Smooth muscle cell (in vitro differentiated cells): Measurements from ENCODE around the gene COPA. TPM values are rescaled to one million over a fixed set of nuclear protein-coding genes. Genes with fewer than 3 reads are reported as not detected.

Experiments used
- DNase-seq: peaks from one replicate; lab custom pipeline; 2025; ENCODE audit not compliant: unreplicated experiment; lab: John Stamatoyannopoulos, UW
- H2AFZ ChIP-seq: fragments of 200-600 bp; sonication (generic); 2 replicates; pipeline ENCODE4 v1.6.0; 2016; ENCODE audit warnings: antibody characterized with exemption, low read depth, mild to moderate bottlenecking
- H3F3A ChIP-seq: fragments of 200-600 bp; sonication (generic); 2 replicates; pipeline ENCODE4 v1.6.0; 2017; ENCODE audit warnings: antibody characterized with exemption, low read depth
- H3K27ac ChIP-seq: fragments of 200-600 bp; sonication (generic); 2 replicates; pipeline ENCODE4 v1.5.1; 2016; ENCODE audit warnings: low read depth, mild to moderate bottlenecking
- H3K27me3 ChIP-seq: fragments of 200-600 bp; sonication (generic); 2 replicates; pipeline ENCODE4 v1.6.1; 2016; ENCODE audit warnings: low read depth, mild to moderate bottlenecking
- H3K36me3 ChIP-seq: fragments of 200-600 bp; sonication (generic); 2 replicates; pipeline ENCODE4 v1.5.1; 2016; ENCODE audit warnings: low read depth
- H3K4me1 ChIP-seq: fragments of 200-600 bp; sonication (generic); 2 replicates; pipeline ENCODE4 v1.5.1; 2016; ENCODE audit warnings: low read depth
- H3K4me2 ChIP-seq: fragments of 200-600 bp; sonication (generic); 2 replicates; pipeline ENCODE4 v1.6.0; 2016; ENCODE audit warnings: mild to moderate bottlenecking
- H3K4me3 ChIP-seq: fragments of 200-600 bp; sonication (generic); 2 replicates; pipeline ENCODE4 v1.5.1; 2016; ENCODE audit warnings: mild to moderate bottlenecking
- H3K79me2 ChIP-seq: fragments of 200-600 bp; sonication (generic); 2 replicates; pipeline ENCODE4 v1.6.0; 2016; ENCODE audit warnings: low read depth, mild to moderate bottlenecking
- H3K9ac ChIP-seq: fragments of 200-600 bp; sonication (generic); 2 replicates; pipeline ENCODE4 v1.6.0; 2016; ENCODE audit warnings: low read depth
- H3K9me3 ChIP-seq: fragments of 200-600 bp; sonication (generic); replicated peaks from 2 replicates; pipeline ENCODE4 v1.5.1; 2016; ENCODE audit warnings: low read depth
- H4K20me1 ChIP-seq: fragments of 200-600 bp; sonication (generic); 2 replicates; pipeline ENCODE4 v1.6.0; 2016; ENCODE audit warnings: low read depth
- WGBS: methylation state at CpG from one replicate; pipeline ENCODE4 v1.1.7; 2016; ENCODE audit warnings: low lambda C conversion rate; 5-methylcytosine and 5-hydroxymethylcytosine counted together
- polyA plus RNA-seq: library from polyadenylated mRNA; unstranded; fragments of >200 nt; fragmentation: Nextera tagmentation; extraction: Ambion mirVana; gene quantifications from 2 replicates; pipeline ENCODE4 v1.2.1, GENCODE V29; 2016
- total RNA-seq: library from RNA; depleted of rRNA; stranded (reverse); fragments of >200 nt; gene quantifications from 2 replicates; pipeline ENCODE4 v1.2.3, GENCODE V29; 2014
- TF ChIP-seq, protein P1 (sequence below): fragments of 200-600 bp; sonication (generic); IDR thresholded peaks from 2 replicates; pipeline ENCODE4 v1.5.1; 2017; ENCODE audit warnings: borderline replicate concordance, mild to moderate bottlenecking, antibody characterized with exemption; ENCODE audit not compliant: insufficient read depth, poor library complexity, severe bottlenecking

COPA gene
- total and polyA plus RNA-seq, 2 experiments from 2014 or later: 171 to 196 TPM

DNA sequence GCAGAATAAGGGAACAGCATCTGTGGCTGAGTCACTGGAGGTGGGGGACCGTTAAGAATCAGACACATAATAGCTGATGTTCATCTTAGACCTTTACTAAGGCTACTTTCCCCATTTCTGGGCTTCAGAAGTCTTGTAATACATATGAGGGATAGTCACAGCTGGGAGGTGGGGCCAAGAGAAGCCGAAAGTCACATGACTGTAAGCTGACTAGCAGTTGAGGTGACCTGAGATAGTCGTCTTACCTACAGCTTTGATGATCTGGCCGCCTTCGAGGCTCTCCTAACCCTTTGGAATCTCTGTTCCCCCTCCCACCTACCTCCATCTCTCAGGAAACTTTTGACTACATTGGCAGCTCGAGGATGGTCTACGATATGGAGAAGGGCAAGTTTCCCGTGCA, 9.5 kb upstream of the COPA start:
- H3K36me3 ChIP-seq: peaks cover 5% of the 10 kb centered on the region
- WGBS: 96% methylated on average over 8 of the region's 8 CpGs

DNA sequence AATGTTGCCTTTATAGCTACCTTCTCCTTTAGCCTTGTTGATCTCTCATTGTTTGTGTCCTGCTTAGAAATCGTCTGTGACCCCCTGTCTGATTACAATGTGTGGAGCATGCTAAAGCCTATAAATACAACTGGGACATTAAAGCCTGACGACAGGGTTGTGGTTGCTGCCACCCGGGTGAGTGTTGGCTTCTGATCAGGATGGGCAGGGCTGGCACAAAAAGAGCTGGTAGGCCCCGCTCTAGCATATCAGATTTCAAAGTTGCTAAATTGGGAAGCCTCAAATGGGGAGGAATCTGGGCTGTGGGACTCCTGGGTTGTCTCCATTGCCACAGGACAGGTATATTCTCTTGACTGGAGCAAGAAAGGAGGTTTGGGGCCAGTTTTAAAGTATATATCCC, 8.6 kb upstream of the COPA start:
- Histone ChIP-seq H3F3A (no peaks in the 10 kb centered on the region), H3K9me3 (no peaks in the 10 kb centered on the region), H3K9ac (no peak overlapping the region), H4K20me1 (no peaks in the 10 kb centered on the region), H3K27ac (no peak overlapping the region), H3K4me2 (no peak overlapping the region), H3K79me2 (no peaks in the 10 kb centered on the region), H3K4me1 (no peaks in the 10 kb centered on the region), H2AFZ (no peak overlapping the region), H3K27me3 (no peaks in the 10 kb centered on the region), H3K4me3 (no peak overlapping the region), H3K36me3 (peaks cover 5% of the 10 kb centered on the region)
- TF ChIP-seq, protein P1, sequence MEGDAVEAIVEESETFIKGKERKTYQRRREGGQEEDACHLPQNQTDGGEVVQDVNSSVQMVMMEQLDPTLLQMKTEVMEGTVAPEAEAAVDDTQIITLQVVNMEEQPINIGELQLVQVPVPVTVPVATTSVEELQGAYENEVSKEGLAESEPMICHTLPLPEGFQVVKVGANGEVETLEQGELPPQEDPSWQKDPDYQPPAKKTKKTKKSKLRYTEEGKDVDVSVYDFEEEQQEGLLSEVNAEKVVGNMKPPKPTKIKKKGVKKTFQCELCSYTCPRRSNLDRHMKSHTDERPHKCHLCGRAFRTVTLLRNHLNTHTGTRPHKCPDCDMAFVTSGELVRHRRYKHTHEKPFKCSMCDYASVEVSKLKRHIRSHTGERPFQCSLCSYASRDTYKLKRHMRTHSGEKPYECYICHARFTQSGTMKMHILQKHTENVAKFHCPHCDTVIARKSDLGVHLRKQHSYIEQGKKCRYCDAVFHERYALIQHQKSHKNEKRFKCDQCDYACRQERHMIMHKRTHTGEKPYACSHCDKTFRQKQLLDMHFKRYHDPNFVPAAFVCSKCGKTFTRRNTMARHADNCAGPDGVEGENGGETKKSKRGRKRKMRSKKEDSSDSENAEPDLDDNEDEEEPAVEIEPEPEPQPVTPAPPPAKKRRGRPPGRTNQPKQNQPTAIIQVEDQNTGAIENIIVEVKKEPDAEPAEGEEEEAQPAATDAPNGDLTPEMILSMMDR: no peak
- DNase-seq: no peak
- 93% methylated on average over 4 of the region's 4 CpGs for WGBS

More for the DNA sequence above, 9.5 kb upstream of the COPA start:
- Histone ChIP-seq H3K79me2 (no peaks in the 10 kb centered on the region), H3K4me3 (no peak overlapping the region), H4K20me1 (no peaks in the 10 kb centered on the region), H3K4me2 (no peak overlapping the region), H3K9ac (no peak overlapping the region), H3F3A (no peaks in the 10 kb centered on the region), H3K27ac (no peak overlapping the region), H3K9me3 (no peaks in the 10 kb centered on the region), H2AFZ (no peak overlapping the region), H3K4me1 (no peaks in the 10 kb centered on the region), H3K27me3 (no peaks in the 10 kb centered on the region)
- DNase-seq: no peak
- TF ChIP-seq, protein P1: no peak

DNA sequence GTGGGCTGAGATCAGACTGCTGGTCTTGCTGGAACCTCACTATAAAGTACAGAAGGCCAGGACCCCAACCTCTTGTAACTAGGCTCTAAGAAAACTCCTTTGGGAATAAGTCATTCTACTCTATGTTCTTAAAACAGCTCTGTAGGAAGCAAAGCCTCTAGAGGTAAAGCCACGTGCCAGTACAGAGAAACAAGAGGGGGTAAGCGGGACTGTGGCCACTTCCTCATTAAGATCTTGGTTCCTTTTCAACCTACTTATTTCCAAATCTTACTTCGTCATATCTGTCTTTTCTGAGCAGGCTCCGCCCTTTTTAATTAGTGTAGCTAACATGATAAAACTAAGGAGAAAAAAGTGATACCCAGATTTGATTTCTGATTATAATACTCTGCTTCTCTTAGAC, 3.9 kb upstream of the COPA start:
- Histone ChIP-seq H2AFZ (no peak overlapping the region), H3K4me1 (peaks cover 6% of the 10 kb centered on the region), H3F3A (no peaks in the 10 kb centered on the region), H3K9me3 (no peaks in the 10 kb centered on the region), H4K20me1 (peaks cover 6% of the 10 kb centered on the region), H3K36me3 (no peaks in the 10 kb centered on the region), H3K4me3 (no peak overlapping the region), H3K27ac (no peak overlapping the region), H3K4me2 (no peak overlapping the region), H3K9ac (no peak overlapping the region), H3K27me3 (no peaks in the 10 kb centered on the region), H3K79me2 (peaks cover 29% of the 10 kb centered on the region)
- TF ChIP-seq, protein P1: no peak
- no peak for DNase-seq
- 73% methylated on average over 4 of the region's 4 CpGs for WGBS

DNA sequence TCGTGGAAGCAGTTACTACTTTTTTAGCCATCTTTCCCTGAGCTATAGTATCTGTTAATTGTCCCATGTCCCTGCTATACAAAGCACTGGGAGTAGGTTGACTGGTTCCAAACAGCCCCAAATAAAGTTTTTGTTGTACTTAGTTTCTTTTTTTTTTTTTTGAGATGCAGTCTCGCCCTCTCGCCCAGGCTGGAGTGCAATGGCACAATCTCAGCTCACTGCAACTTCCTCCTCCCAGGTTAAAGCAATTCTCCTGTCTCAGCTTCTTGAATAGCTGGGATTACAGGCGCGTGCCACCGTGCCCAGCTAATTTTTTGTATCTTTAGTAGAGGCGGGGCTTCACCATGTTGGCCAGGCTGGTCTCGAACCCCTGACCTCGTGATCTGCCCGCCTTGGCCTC, 3.4 kb upstream of the COPA start:
- WGBS: 97% methylated on average over 10 of the region's 10 CpGs
- H3K9ac ChIP-seq: no peak overlapping the region

More for the DNA sequence above, 3.4 kb upstream of the COPA start:
- Histone ChIP-seq H2AFZ (no peak overlapping the region), H4K20me1 (peaks cover 11% of the 10 kb centered on the region), H3K79me2 (peaks cover 34% of the 10 kb centered on the region), H3K9me3 (no peaks in the 10 kb centered on the region), H3K27ac (no peak overlapping the region), H3K4me3 (no peak overlapping the region), H3K36me3 (no peaks in the 10 kb centered on the region), H3K4me2 (no peak overlapping the region), H3F3A (no peaks in the 10 kb centered on the region), H3K4me1 (peaks cover 11% of the 10 kb centered on the region), H3K27me3 (no peaks in the 10 kb centered on the region)
- TF ChIP-seq, protein P1: no peak
- no peak for DNase-seq
